BJ (cell line): Measurements from ENCODE around the gene EIF3A. TPM values are rescaled to one million over a fixed set of nuclear protein-coding genes. Genes with fewer than 3 reads are reported as not detected.

Source experiments
- CTCF ChIA-PET: fragments of 350-600 bp; formaldehyde crosslinking; extraction: SDS; loops from one replicate; lab custom pipeline; 2021; ENCODE audit warnings: antibody characterized with exemption, inconsistent platforms; lab: Yijun Ruan, JAX
- POLR2A ChIA-PET: fragments of 300-600 bp; sonication (Branson Sonifier 250); formaldehyde crosslinking; extraction: SDS; loops from one replicate; lab custom pipeline; 2021; ENCODE audit warnings: antibody characterized with exemption; lab: Charles Lee
- DNase-seq: peaks from one replicate; pipeline ENCODE4 v3.0.0-alpha.2; 2011; ENCODE audit warnings: low read depth
- H3K27me3 ChIP-seq: 2 replicates; pipeline ENCODE4 v1.6.0; 2011; ENCODE audit warnings: low read length; ENCODE audit not compliant: control insufficient read depth, insufficient read depth
- H3K36me3 ChIP-seq: 2 replicates; pipeline ENCODE4 v1.5.1; 2011; ENCODE audit warnings: low read length; ENCODE audit not compliant: control insufficient read depth, insufficient read depth
- H3K4me3 ChIP-seq: 2 replicates; pipeline ENCODE4 v1.5.1; 2011; ENCODE audit warnings: low read depth, mild to moderate bottlenecking, control low read depth, low read length
- polyA plus RNA-seq: library from polyadenylated mRNA; depleted of rRNA; stranded (reverse); fragments of >200 nt; gene quantifications from 2 replicates; pipeline ENCODE4 v1.2.3, GENCODE V29; 2011
- TF ChIP-seq, protein P1 (sequence below): IDR thresholded peaks from 2 replicates; pipeline ENCODE4 v1.5.1; 2011; ENCODE audit warnings: low read depth, mild to moderate bottlenecking, control low read depth, inconsistent platforms, low read length, moderate library complexity; ENCODE audit not compliant: insufficient read depth

The EIF3A gene
- polyA plus RNA-seq, 1 experiment, result 17.5 TPM

- TF ChIP-seq, protein P1, sequence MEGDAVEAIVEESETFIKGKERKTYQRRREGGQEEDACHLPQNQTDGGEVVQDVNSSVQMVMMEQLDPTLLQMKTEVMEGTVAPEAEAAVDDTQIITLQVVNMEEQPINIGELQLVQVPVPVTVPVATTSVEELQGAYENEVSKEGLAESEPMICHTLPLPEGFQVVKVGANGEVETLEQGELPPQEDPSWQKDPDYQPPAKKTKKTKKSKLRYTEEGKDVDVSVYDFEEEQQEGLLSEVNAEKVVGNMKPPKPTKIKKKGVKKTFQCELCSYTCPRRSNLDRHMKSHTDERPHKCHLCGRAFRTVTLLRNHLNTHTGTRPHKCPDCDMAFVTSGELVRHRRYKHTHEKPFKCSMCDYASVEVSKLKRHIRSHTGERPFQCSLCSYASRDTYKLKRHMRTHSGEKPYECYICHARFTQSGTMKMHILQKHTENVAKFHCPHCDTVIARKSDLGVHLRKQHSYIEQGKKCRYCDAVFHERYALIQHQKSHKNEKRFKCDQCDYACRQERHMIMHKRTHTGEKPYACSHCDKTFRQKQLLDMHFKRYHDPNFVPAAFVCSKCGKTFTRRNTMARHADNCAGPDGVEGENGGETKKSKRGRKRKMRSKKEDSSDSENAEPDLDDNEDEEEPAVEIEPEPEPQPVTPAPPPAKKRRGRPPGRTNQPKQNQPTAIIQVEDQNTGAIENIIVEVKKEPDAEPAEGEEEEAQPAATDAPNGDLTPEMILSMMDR, result no peak
- Histone ChIP-seq H3K27me3 (no peaks in the 10 kb centered on the region), H3K4me3 (no peak overlapping the region), H3K36me3 (peaks cover 6% of the 10 kb centered on the region)
- CTCF ChIA-PET, result no interaction called here
- POLR2A ChIA-PET, result interaction anchor here (0.5 kb wide), 1 partner anchor 22 kb away, joined by 18 read pairs; no protein-coding TSS in a partner anchor
- peak; percentile 52 for DNase-seq
Observed at GRCh38 chr10:119120413-119120867, 39.8 kb upstream of the EIF3A start.

DNA sequence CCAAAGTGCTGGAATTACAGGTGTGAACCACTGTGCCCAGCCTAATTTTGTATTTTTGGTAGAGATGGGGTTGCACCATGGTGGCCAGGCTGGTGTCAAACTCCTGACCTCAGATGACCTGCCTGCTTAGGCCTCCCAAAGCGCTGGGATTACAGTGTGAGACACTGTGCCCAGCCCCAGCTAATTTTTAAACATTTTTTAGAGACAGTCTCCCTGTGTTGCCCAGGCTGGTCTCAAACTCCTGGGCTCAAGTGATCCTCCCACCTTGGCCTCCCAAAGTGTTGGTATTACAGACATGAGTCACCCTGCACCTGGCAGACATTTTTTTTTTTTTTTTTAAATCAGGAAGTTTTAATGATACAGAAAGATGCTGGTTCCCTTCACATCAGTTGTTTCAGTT, 38.8 kb upstream of the EIF3A start:
- Histone ChIP-seq H3K4me3 (no peak overlapping the region), H3K27me3 (no peaks in the 10 kb centered on the region), H3K36me3 (peaks cover 6% of the 10 kb centered on the region)
- TF ChIP-seq, protein P1, result no peak
- CTCF ChIA-PET, result interaction anchor here (0.6 kb wide), 1 partner anchor 419 kb away, joined by 4 read pairs; no protein-coding TSS in a partner anchor
- POLR2A ChIA-PET, result no interaction called here
- DNase-seq, result no peak

GRCh38 chr10:119118231-119118630, 37.6 kb upstream of the EIF3A start:
- DNase-seq, result no peak
- ChIA-PET CTCF (no interaction called here), POLR2A (no interaction called here)
- H3K36me3 ChIP-seq, result peaks cover 6% of the 10 kb centered on the region
- TF ChIP-seq, protein P1, result no peak
- H3K27me3 ChIP-seq, result no peaks in the 10 kb centered on the region
- H3K4me3 ChIP-seq, result no peak overlapping the region

GRCh38 chr10:119116326-119116951, 35.8 kb upstream of the EIF3A start:
- ChIA-PET CTCF (interaction anchor here (0.8 to 1.7 kb wide), 3 partner anchors 8 to 90 kb away, joined by 3 to 5 read pairs (median 4); partner anchors contain the start of gene GRK5), POLR2A (interaction anchor here (0.7 kb wide), 1 partner anchor 35 kb away, joined by 3 read pairs; no protein-coding TSS in a partner anchor)
- H3K27me3 ChIP-seq, result no peaks in the 10 kb centered on the region
- TF ChIP-seq, protein P1, result no peak
- H3K36me3 ChIP-seq, result peaks cover 6% of the 10 kb centered on the region
- no peak overlapping the region for H3K4me3 ChIP-seq
- no peak for DNase-seq

DNA sequence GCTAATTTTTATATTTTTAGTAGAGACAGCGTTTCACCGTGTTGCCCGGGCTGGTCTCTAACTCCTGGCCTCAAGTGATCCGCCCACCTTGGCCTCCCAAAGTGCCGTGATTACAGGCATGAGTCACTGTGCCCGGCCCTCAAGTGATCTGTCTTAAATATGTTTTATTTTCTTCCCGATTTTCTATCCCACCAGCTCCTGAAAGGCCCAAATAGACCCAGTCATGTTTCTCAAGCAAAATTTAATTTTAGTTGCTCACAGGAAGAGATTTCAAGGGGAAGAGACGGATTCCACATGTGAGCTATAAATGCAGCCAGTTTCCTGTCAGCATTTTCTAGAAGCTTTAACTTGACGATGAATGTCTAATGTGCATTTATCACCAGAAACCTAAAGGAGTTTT, 35.3 kb upstream of the EIF3A start:
- POLR2A ChIA-PET, result interaction anchor here (0.7 kb wide), 1 partner anchor 34 kb away, joined by 3 read pairs; no protein-coding TSS in a partner anchor
- peaks cover 6% of the 10 kb centered on the region for H3K36me3 ChIP-seq
- DNase-seq, result no peak
- H3K4me3 ChIP-seq, result no peak overlapping the region
- CTCF ChIA-PET, result interaction anchor here (1.5 to 1.7 kb wide), 2 partner anchors 84 to 91 kb away, joined by 4 to 5 read pairs; partner anchors contain the start of gene GRK5
- H3K27me3 ChIP-seq, result no peaks in the 10 kb centered on the region
- TF ChIP-seq, protein P1, result no peak
